ENCODE results near the gene ARHGAP10. TPM values are rescaled to one million over a fixed set of nuclear protein-coding genes. Genes with fewer than 3 reads are reported as not detected.

The ARHGAP10 gene
- total RNA-seq, 4 donors from 2014 or later = 153 to 404 (median 215) TPM

GRCh38 chr4:147846318-147847155, 114.6 kb downstream of the ARHGAP10 start:
- Histone ChIP-seq H3K27me3 (no peaks in the 10 kb centered on the region), H3K36me3 (peaks cover 0 to 20% of the 10 kb centered on the region in 2 donors), H3K9me3 (peaks cover 0 to 6% (median 0%) of the 10 kb centered on the region in 3 donors), H3K4me3 (no peak overlapping the region), H3K4me1 (peaks cover 7 to 91% (median 31%) of the 10 kb centered on the region in 3 donors), H3K27ac (peak overlapping the region; percentile 68 to 84 (median 79))
- TF ChIP-seq, protein P1, sequence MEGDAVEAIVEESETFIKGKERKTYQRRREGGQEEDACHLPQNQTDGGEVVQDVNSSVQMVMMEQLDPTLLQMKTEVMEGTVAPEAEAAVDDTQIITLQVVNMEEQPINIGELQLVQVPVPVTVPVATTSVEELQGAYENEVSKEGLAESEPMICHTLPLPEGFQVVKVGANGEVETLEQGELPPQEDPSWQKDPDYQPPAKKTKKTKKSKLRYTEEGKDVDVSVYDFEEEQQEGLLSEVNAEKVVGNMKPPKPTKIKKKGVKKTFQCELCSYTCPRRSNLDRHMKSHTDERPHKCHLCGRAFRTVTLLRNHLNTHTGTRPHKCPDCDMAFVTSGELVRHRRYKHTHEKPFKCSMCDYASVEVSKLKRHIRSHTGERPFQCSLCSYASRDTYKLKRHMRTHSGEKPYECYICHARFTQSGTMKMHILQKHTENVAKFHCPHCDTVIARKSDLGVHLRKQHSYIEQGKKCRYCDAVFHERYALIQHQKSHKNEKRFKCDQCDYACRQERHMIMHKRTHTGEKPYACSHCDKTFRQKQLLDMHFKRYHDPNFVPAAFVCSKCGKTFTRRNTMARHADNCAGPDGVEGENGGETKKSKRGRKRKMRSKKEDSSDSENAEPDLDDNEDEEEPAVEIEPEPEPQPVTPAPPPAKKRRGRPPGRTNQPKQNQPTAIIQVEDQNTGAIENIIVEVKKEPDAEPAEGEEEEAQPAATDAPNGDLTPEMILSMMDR (IDR thresholded peaks at IDR 0.05) = no peak
- TF ChIP-seq POLR2A (IDR thresholded peaks at IDR 0.05) (no peak), EP300 (IDR thresholded peaks at IDR 0.05) (no peak), POLR2AphosphoS5 (IDR thresholded peaks at IDR 0.05) (no peak)
- 43 to 57% methylated on average over 5 to 6 of the region's 6 CpGs for WGBS, 2 donors (ENCODE audit: low coverage in 1 of 2)
- ATAC-seq = no peak

DNA sequence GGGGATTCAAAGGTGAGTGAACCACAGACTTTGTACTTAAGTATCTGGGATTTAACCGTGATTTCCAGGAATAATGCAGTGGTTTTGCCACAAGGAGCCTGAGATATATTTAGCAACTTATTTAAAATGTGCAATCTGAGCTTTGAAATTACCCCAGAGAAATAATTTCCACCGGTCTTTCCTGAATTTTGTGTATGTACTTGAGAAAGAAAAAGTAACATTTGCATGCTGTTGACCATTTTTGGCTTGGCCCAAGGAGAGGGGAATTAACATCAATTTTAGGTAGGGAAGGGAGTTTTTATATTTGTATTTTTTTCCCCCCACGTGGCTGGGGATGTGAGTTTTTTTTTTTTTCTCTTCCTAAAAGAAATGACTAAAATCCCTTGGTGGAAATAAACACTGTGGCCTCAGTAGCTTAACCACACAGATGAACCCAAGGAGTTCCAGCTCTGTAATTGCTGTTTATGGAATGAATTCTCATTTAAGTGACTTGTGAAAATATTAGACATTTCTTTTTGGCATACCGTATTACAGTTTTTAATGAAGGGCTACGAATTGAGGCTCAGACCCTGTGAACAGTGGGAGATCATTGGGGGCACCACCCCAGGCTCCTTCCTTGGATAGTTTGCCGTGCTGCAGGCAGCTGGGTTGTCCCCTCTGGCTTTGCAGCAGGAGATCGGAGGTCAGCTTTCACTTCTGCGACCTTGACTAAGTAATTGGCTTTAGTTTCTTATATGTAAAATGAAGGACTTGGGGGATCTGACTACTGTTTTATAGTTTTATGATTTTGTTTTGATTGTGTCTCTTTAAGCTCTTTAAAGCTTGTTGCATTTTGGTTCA, 116.1 kb downstream of the ARHGAP10 start:
- 43 to 55% methylated on average over 5 to 8 of the region's 8 CpGs for WGBS, 2 donors (ENCODE audit: low coverage in 1 of 2)
- peak overlapping the region; percentile 68 to 84 (median 79) for H3K27ac ChIP-seq
- ATAC-seq = no peak

DNA sequence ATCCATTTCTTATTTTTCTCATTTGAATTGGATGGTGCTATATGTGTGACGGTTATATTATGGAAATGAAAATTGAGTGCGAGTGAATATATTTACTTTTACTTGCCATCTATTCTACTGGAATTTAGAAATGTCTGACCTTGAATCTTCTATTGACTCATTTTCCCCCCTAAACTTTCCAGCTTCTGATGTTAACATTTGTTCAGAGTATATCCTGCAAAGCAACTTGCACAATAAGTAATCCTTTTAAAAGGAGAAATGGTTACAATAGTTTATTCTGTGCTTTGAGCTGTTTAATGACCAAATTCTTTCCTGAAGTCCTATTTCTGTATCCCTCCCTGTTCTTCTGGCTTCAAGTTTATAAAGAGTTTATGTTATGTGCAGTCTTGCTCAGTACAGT, 116.7 kb downstream of the ARHGAP10 start:
- no peak for TF ChIP-seq EP300 (IDR thresholded peaks at IDR 0.05)
- TF ChIP-seq, protein P1 (IDR thresholded peaks at IDR 0.05) = no peak
- no peak for TF ChIP-seq POLR2AphosphoS5 (IDR thresholded peaks at IDR 0.05)
- TF ChIP-seq POLR2A (IDR thresholded peaks at IDR 0.05) = no peak
- H3K36me3 ChIP-seq = peaks cover 0 to 29% of the 10 kb centered on the region in 2 donors
- no peaks in the 10 kb centered on the region for H3K27me3 ChIP-seq
- peaks cover 0 to 6% (median 0%) of the 10 kb centered on the region in 3 donors for H3K9me3 ChIP-seq
- no peak for ATAC-seq
- H3K27ac ChIP-seq = peak overlapping the region; percentile 68 to 84 (median 79)
- WGBS, 2 donors (ENCODE audit: low coverage in 1 of 2) = 32 to 64% methylated on average over 2 of the region's 2 CpGs
- no peak overlapping the region for H3K4me3 ChIP-seq
- H3K4me1 ChIP-seq = peaks cover 7 to 91% (median 31%) of the 10 kb centered on the region in 3 donors

More for the DNA sequence above, 116.1 kb downstream of the ARHGAP10 start:
- Histone ChIP-seq H3K27me3 (no peaks in the 10 kb centered on the region), H3K9me3 (peaks cover 0 to 6% (median 0%) of the 10 kb centered on the region in 3 donors), H3K4me1 (peaks cover 7 to 91% (median 31%) of the 10 kb centered on the region in 3 donors), H3K4me3 (no peak overlapping the region), H3K36me3 (peaks cover 0 to 29% of the 10 kb centered on the region in 2 donors)
- no peak for TF ChIP-seq EP300 (IDR thresholded peaks at IDR 0.05)
- TF ChIP-seq POLR2AphosphoS5 (IDR thresholded peaks at IDR 0.05) = no peak
- TF ChIP-seq POLR2A (IDR thresholded peaks at IDR 0.05) = no peak
- TF ChIP-seq, protein P1 (IDR thresholded peaks at IDR 0.05) = no peak

DNA sequence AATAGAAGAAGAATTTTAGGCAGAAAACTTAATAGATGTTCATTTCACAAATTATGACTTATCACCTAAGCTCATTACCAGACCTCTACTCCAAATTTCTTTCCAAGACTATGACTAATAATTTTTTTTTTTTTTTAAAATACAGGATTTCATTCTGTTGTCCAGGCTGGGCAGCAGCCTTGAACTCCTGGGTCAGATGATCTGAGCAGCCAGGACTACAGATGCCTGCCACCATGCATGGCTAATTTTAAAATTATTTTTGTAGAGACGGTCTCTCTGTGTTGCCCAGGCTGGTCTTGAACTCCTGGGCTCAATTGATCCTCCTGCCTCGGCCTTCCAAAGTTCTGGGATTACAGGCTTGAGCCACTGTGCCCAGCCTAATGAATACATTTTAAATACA, 119.2 kb downstream of the ARHGAP10 start:
- ATAC-seq = no peak
- peaks cover 0 to 25% of the 10 kb centered on the region in 2 donors for H3K36me3 ChIP-seq
- TF ChIP-seq EP300 (IDR thresholded peaks at IDR 0.05) (no peak), POLR2AphosphoS5 (IDR thresholded peaks at IDR 0.05) (no peak), POLR2A (IDR thresholded peaks at IDR 0.05) (no peak)
- TF ChIP-seq, protein P1 (IDR thresholded peaks at IDR 0.05) = no peak
- peaks cover 0 to 6% (median 0%) of the 10 kb centered on the region in 3 donors for H3K9me3 ChIP-seq
- no peaks in the 10 kb centered on the region for H3K27me3 ChIP-seq
- whole genome bisulfite sequencing, 2 donors (ENCODE audit: low coverage in 1 of 2) = 85 to 89% methylated on average over 2 of the region's 2 CpGs
- H3K27ac ChIP-seq = peak overlapping the region in 3 of 4 donors; percentile 7 to 79 (median 79)
- no peak overlapping the region for H3K4me3 ChIP-seq
- peaks cover 20 to 97% (median 42%) of the 10 kb centered on the region in 3 donors for H3K4me1 ChIP-seq

Measured in gastroesophageal sphincter (tissue), 4 donors.